HUES6 (cell line): Measurements from ENCODE around the gene ABCC1.
"Not testable (repeated sequence)": the region's sequence is repeated elsewhere in the genome, so short reads cannot be mapped to it uniquely, and the experiment has no call there.

ENCODE experiments used
- H3K27ac ChIP-seq: 2 replicates; pipeline ENCODE4 v1.7.0; 2013; ENCODE audit warnings: low read depth, mild to moderate bottlenecking, low read length, inconsistent platforms
- H3K27me3 ChIP-seq: 2 replicates; pipeline ENCODE4 v1.6.1; 2013; ENCODE audit warnings: low read length; ENCODE audit not compliant: control insufficient read depth, insufficient read depth
- H3K36me3 ChIP-seq: 2 replicates; pipeline ENCODE4 v1.6.1; 2013; ENCODE audit warnings: low read length; ENCODE audit not compliant: control insufficient read depth, insufficient read depth
- H3K4me1 ChIP-seq: 2 replicates; pipeline ENCODE4 v1.6.1; 2013; ENCODE audit warnings: low read length; ENCODE audit not compliant: control insufficient read depth, insufficient read depth
- H3K4me3 ChIP-seq: 2 replicates; pipeline ENCODE4 v1.5.1; 2013; ENCODE audit warnings: low read depth, low read length
- H3K9ac ChIP-seq: one replicate; pipeline ENCODE4 v1.6.1; 2013; ENCODE audit warnings: mild to moderate bottlenecking, low read length
- H3K9me3 ChIP-seq: 2 replicates; pipeline ENCODE4 v1.6.1; 2013; ENCODE audit warnings: low read depth, low read length; ENCODE audit not compliant: control insufficient read depth, insufficient read depth

ABCC1 gene

DNA sequence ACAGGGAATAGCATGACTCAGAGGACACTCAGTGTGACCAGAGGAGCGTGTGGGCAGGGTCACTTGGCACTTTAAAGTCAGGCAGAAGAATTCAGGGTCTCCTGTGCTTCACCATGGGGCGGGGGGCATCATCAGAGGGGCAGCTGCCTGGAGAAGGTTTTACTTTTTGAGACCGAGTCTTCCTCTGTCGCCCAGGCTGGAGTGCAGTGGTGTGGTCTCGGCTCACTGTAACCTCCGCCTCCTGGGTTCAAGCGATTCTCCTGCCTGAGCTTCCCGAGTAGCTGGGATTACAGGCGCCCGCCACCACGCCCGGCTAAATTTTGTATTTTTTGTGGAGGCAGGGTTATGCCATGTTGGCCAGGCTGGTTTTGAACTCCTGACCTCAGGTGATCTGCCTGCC is 241.6 kb downstream of the ABCC1 start:
- H3K4me1 ChIP-seq, H3K36me3 ChIP-seq, H3K9me3 ChIP-seq, H3K27ac ChIP-seq, H3K27me3 ChIP-seq, H3K9ac ChIP-seq, H3K4me3 ChIP-seq: not testable (repeated sequence)

GRCh38 chr16:16191493-16192167 is 242.2 kb downstream of the ABCC1 start:
- Histone ChIP-seq H3K4me3 (no peak overlapping the region), H3K36me3 (no peaks in the 10 kb centered on the region), H3K4me1 (peaks cover 7% of the 10 kb centered on the region; the same call in 1 of the 2 replicates), H3K9me3 (no peaks in the 10 kb centered on the region), H3K9ac (no peak overlapping the region), H3K27me3 (no peaks in the 10 kb centered on the region), H3K27ac (no peak overlapping the region)
